NCI-H345 (cell line): Measurements from ENCODE around the gene LRRN4CL.
A peak's percentile ranks its signal among the peaks of the same experiment; 100 is the strongest.

ENCODE experiments used
- DNase-seq: peaks from one replicate; lab custom pipeline; 2025; lab: John Stamatoyannopoulos, UW

LRRN4CL gene

DNA sequence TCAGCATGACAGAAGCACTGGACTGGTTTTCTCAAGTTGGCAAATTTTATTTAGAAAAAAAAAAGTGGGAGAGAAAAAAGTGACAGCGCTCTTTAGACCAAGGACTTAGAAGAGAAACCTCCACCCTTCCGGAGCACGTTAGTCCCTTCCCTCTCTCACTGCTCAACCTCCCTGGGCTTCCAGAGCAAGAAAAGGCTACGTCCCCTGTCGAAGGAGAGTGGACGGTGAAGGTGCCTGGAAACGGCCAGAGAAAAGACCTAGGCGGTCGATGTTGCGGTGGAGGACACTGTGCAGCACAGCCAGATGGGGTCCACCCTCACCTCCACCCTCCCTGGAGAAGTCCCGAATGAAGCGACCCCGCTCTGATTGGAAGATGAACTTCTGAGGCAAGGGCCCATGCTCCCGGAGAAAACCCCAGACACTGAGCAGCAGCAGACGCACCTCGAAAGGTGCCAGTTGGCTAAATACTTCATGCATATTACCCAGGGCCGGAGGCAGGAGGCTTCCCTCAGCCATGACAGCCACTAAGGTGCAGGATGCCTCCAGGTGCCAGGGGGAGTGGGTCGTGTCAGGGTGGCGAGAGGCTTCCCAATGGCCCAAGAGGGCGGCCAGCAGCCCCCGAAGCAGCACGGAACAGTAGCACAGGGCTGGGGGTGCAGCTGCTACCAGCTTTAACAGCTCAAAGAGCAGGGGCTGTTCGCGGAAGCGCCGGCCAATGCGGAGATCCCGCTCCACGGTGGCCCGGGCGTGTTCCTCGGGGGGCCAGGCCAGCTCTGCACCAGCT, 42.3 kb downstream of the LRRN4CL start:
- no peak for DNase-seq

DNA sequence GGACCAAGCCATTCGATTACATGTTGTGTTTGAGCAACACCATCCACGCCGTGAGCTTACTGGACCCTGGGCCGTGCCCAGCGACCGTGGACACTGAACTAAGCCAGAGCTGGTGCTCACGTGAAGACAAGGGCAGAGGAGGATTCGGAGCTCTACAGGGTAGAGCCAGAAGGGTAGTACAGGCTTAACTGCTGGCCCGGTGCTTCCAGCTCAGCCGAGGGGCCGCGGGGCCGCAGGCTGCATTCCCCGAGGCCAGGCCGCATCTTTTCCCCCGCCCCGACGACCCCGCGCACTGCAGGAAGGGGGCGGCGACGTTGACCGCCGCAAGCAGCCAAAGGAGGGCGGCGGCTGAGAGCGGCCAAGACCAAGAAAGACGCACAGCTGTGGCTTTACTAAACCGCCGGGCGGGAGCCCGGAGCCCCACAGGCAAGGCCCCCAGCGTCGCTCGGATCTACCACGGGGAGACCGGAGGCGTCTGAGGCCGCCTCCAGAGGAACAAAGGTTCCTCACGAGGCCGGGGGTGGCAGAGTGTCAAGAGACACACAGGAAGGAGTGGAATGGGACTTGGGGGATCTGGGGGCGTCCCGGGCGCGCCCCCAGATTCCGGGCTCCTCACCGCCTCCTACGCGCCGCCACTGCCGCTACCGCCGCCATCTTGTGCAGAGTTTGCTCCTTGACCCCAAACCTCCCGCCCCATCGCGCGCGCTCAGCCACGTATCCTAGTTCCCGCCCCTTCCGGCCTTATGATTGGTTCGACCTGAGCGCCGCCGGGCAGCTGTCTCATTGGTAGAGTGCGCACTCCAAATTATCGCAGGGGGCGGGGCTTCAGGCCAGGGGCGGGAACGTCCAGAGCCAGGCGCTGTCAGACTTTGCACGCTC, 43.1 kb downstream of the LRRN4CL start, which contains the start of gene GANAB:
Gene GANAB (minus strand): TSS at position 668 of the 879 bp plus-strand sequence. CDS start 14 bp downstream, at position 654.
- peak; percentile 99 for DNase-seq

DNA sequence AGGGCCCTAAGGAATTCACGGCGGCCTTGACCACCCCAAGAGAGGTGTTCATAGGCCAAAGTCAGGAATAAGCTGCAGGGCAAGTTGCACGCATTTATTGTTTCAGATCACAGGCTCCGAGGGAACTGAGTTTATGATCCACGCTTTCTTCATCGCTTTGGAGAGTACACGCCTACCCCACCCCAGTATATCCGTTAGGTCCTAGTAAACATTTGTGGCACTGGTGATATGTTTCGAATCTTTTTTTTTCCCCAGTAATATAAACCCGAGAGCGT, 43.7 kb downstream of the LRRN4CL start:
- no peak for DNase-seq

DNA sequence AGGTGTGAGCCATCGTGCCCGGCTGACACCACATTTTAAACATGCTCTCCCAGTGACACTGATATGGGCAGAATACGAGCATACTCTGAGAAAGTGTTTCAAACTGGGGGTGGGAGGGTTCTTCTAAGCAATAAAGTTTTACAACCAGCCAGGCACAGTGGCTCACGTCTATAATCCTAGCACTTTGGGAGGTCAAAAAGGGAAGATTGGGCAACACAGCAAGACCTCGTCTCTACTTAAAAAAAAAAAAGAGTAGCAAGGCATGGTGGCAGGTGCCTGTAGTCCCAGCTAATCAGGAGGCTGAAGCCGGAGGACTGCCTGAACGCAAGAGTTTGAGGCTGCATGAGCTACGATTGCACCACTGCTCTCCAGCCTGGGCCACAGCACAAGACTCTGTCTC, 45.1 kb downstream of the LRRN4CL start:
- no peak for DNase-seq
